Hippocampal formation (tissue), 2 donors: ENCODE data around the gene NOTCH2NLA.
"Not testable (repeated sequence)": the region's sequence is repeated elsewhere in the genome, so short reads cannot be mapped to it uniquely, and the experiment has no call there.

Experiments used
- DNase-seq, 2 donors: peaks; one replicate each; lab custom pipeline; 2025; lab: John Stamatoyannopoulos, UW

The NOTCH2NLA gene

GRCh38 chr1:146228710-146229477, at the start of gene NOTCH2NLA:
Gene NOTCH2NLA, minus strand, starts transcription at chr1:146229021. Its CDS starts 39,684 bp downstream, at chr1:146189337.
- not testable (repeated sequence) for DNase-seq

DNA sequence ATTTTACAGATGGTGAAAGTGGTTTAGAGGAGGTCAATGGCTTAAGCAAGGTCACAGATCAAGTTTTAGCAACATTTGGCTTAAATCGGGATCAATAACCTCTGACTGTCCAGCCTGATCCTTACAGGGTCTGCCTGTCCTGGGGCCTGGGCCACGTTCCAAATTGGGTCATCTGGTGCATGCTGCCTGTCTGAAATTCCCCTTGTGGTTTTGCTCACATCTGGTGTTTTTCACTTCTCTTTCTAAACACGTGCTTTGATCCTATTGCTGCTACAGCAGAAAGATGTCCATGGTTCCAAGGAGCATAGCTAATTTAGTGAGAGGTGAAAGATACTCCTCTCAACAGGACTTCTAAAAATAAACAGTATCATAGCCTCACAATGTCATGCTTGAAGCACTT, 49.5 kb upstream of the NOTCH2NLA start:
- not testable (repeated sequence) for DNase-seq

GRCh38 chr1:146277087-146277486, 48.3 kb upstream of the NOTCH2NLA start:
- DNase-seq: not testable (repeated sequence)

GRCh38 chr1:146274083-146274482, 45.3 kb upstream of the NOTCH2NLA start:
- DNase-seq: not testable (repeated sequence)

GRCh38 chr1:146273194-146273593, 44.4 kb upstream of the NOTCH2NLA start:
- DNase-seq: not testable (repeated sequence)

GRCh38 chr1:146272734-146273133, 43.9 kb upstream of the NOTCH2NLA start:
- not testable (repeated sequence) for DNase-seq

DNA sequence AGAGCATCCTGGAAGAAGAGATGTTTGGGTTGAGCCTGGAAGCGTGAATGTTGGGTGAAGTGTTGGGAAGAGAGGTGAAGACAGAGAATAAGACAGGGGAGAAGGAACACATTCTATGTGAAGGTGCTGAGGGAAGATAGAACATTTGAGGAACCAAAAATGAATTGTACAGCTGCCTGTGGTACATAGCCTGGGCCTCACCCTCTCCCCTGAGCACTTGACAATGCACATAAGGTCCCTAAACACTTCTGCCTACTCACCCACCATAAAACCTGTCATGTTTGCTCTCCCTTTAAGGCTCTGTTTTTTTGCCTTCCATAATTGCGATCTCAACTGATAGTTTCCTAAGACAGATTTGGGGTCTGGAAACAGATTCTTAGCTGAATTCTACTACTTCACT, 43.2 kb upstream of the NOTCH2NLA start:
- DNase-seq: not testable (repeated sequence)

DNA sequence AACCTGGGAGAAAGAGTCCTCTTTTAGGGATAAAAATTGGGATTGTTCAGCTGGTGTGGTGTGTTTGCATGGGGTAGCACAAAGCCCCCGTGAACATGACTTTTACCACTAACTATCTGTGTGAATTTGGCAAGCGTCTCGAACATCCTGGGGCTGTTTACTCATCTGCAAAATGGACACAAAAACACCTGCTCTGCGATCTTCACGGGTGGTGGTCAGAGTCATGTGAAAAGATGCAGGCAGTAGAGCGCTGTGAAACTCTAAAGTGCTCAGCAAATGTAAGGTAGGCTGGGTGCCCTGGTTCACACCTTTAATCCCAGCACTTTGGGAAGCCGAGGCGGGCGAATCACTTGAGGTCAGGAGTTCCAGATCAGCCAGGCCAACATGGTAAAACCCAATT, 41.3 kb upstream of the NOTCH2NLA start:
- DNase-seq: not testable (repeated sequence)

DNA sequence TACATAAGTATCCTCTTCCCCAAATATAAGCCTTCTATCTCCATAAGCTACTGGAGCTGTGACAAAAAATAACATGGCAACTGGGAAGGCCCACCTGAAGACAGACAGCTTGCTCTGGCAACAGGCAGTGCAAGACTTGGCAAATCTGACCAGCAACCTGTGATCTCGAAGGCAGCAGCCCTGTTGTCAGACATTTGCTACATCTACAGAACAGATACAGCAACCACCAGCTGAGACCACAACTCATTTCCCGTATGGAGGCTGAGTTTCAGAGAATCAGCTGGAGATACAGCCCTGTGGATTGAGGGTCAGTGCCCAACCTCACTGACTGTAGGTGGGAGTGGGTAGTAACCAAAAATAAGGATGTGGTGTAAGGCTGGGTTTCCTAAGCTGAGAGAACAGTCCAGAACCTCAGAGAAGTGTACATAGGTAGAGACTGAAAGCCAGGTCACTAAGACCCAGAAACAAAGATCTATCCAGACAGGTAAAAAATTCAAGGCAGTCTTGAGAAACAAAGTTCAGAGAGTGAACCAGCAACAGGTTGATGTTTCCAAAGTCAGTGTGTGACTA, 37.4 kb upstream of the NOTCH2NLA start:
- DNase-seq: not testable (repeated sequence)

DNA sequence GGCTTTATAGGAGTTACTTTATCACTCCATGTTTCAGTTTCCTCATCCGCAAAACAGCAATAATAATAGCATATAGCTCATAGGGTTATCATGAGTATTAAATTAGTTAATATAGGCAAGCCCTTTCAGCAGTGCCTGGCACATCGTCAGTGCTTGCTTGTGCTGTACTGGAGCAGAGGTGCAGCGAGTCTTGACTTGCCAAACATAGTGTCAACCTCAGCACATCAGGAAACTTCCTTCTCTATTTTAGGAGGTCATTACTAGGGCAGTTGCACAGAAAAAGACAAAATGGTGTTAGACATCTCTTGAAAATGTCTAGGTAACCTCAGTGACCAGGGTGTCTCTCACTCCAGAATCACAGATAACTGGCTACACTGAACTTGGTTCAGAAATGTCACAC, 35.9 kb upstream of the NOTCH2NLA start:
- DNase-seq: not testable (repeated sequence)

DNA sequence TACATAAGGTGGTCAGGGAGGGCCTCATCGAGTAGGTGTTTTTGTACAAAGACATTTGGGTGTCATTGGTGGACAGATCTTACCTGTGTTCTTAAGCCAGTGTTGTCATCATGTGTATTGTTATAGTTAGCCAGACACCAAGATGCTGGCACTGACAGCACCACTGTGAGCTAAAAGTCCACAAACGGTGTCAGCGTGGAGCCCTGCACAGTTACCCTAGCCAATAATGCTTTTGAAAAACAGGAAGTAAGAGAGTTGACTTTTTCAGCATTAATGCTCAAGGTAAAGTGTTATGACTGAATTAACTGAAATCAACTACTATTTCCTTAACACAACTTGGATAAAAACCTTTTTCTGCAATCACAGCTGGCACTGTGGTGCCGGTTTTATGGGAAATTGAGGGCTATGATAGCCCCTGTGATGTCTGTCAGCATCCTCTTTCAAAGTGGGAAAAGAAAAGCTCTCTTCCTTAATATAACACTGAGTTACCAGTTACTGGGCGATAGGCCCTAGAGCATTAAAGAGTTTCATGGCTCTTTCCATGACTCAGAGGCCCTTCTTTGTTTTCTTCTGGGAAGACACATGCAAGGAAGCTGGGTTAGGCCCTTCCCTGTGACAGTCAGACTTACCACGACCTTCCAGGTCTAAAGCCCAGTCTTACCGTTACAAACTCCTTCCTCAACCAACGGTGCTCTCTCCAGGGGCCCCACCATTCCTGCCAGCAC, 31.3 kb upstream of the NOTCH2NLA start:
- DNase-seq: not testable (repeated sequence)

DNA sequence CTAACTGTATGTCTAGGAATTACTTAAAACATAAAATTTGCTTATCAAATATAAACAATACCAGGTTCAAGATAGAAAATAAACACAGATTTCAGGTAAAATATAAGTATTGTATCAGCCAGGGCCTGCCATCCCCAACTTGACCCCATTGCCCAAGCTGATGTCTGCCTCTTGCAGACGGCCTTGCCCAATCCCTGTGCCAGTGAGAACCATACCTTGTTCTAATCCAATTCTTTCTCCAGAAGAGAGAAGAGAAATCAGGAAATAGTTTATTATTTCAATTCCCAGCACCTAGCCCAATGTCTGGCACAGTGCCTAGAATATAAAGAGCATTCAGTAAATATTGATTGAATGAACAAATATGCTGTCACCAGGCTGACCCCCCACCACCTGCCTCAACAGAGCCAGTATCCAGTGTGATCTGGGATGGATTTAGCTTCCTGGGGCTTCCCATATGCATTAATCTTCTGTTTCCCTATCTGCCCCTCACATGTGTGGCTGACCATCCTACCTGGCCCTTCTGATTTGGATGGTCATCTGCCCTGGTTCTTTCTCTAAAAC, 29.3 kb upstream of the NOTCH2NLA start:
- DNase-seq: not testable (repeated sequence)

DNA sequence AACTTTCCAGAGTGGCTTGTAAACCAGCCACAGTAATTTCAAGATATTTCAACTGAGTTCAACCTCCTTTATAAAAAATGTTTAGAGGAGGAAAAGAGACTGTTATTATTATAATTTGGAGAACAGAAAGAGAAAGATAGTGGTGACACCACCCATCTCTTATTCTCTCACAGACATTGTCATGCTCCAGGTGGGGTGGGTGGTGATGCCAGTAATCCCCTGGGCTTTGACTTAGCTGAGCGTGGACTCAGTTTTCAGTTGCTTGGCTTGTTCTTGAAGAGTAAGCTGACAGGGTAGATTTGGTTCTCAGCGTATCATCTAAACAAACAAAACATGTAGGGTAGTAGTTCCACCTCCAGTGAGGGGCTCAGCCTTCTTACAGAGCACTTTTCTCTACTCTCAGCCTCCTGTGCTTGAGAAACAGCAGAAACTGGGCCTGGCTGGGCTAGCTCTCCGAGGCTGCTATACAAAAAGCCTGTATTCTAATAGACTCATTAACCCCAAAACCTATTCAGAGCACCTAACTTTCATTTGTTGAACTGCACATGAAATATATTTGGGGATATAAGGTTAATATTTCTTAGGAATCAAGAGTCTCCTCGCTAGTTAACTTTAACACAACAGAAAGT, 25.9 kb upstream of the NOTCH2NLA start:
- not testable (repeated sequence) for DNase-seq

DNA sequence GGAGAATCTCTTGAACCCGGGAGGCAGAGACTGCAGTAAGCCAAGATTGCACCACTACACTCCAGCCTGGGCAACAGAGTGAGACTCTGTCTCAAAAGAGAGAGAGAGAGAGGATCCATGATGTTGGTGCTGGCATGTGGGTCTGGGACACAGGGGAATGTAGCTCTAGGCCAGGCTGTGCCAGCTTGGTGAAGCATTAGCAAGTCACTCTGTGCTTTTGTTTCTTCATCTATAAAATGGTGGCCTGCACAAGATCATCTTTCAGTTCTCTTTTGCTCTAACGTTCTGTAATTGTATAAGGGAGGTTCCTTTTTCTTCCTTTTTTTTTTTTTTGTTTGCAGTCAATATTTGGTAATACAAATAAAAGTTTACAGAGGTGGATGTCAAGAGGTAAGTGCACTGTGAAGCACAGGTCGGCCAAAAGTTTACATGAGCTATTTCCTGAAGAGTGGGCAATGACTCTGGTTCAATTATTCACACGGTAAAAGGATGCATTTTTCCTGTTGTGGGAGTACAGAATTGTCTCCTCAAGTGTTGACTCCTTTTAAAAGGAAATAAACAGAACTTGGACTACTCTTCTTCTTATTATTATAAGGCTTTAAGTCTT, 24.5 kb upstream of the NOTCH2NLA start:
- not testable (repeated sequence) for DNase-seq

DNA sequence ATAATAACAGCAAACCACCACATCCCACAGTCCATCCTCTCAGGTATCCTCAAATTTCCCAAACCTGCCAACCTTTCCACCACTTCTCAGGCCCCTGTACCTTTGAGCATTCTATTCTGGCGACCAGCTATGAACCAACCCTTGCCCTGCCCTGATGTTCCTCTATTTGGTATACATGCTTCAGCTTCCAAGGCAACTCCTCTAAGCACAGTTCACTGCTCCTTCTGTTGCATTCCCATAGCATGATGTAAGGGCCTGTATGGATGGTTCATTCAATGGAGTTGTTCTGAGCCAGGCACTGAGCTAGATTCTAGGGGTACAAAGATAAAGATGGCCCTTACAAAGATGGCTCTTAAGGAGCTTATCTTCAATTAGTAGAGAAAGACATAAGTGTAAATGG, 22.7 kb upstream of the NOTCH2NLA start:
- DNase-seq: not testable (repeated sequence)

DNA sequence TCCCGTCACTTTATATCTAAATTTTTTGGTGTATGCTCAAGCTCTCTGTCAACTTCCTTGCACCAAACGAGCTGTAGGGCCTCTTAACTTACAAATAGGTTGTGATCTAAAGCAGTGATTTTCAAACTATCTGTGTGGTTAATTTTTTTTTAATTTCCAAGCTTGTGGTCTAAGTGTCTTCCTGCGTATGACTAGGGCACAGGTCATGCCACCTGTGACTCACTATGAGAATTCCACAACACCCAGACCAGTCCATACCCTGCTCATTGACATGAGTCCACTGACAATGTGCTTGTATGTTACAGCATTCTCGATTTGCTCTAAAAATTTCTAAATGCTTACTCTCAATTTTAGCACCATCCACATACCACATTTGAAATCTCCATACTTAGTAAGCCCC, 19.8 kb upstream of the NOTCH2NLA start:
- not testable (repeated sequence) for DNase-seq

- DNase-seq: not testable (repeated sequence)
These were observed 7.8 kb upstream of the NOTCH2NLA start for GRCh38 chr1:146236626-146237025.

DNA sequence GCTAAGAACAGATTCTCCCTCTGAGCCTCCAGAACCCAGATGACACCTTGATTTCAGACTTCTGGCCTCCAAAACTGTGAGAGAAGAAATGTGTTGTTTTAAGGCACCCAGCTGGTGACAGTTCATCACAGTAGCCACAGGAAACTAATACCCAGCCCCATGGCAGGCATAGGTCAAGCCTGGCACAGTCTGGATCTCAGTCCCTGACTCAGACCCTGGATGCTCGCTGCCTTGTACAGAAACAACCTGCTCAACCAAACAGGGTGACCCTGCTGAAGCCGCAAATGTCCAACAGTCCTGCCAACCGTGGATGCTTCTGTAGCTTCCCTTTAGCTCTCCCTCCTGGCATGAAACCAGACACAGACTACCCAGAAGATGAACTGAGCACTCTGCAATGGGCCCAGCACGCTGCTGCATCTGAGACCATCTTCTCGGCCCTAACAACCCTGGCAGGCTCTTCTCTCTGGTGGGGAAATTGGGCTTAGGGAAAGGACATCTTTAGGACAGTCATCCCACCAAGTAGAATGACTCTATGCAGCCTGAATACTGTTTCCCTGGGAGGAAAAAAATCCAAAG, 7.3 kb upstream of the NOTCH2NLA start:
- not testable (repeated sequence) for DNase-seq

- not testable (repeated sequence) for DNase-seq
These were observed 608 bp downstream of the NOTCH2NLA start for GRCh38 chr1:146228144-146228682.

- not testable (repeated sequence) for DNase-seq
These were observed 54.3 kb downstream of the NOTCH2NLA start for GRCh38 chr1:146174531-146174930.

DNA sequence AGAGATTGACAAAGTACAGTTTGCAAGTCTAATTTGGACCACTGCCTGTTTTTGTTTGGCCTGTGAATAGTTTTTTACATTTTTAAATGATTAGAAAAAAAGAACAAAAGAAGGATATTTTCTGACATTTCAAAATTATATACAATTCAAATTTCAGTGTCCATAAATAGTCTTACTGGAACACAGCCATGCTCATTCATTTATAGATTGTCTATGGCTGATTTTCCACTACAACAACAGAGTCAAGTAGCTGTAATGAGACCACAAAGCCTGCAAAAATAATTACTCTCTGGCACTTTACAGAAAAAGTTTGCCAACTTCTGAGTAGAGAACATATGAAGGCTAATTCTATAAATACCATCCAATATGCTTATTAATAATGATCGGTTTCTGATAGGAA, 61.1 kb downstream of the NOTCH2NLA start:
- not testable (repeated sequence) for DNase-seq
